H9 (cell line): ENCODE measurements around the gene VEZF1. TPM values are rescaled to one million over a fixed set of nuclear protein-coding genes. Genes with fewer than 3 reads are reported as not detected.

Source experiments
- DNase-seq: peaks from one replicate; pipeline ENCODE4 v3.0.0-alpha.2; 2017
- H2AFZ ChIP-seq: one replicate; pipeline ENCODE4 v1.6.1; 2013; ENCODE audit warnings: mild to moderate bottlenecking, low read length, control low read depth, moderate library complexity
- H2AK5ac ChIP-seq: 2 replicates; pipeline ENCODE4 v1.6.1; 2013; ENCODE audit warnings: low read length, control low read depth, mixed read lengths; ENCODE audit not compliant: insufficient read length
- H2BK120ac ChIP-seq: one replicate; pipeline ENCODE4 v1.6.1; 2013; ENCODE audit warnings: low read depth, mild to moderate bottlenecking, low read length, control low read depth, inconsistent platforms; ENCODE audit not compliant: poor library complexity, severe bottlenecking
- H2BK12ac ChIP-seq: 2 replicates; pipeline ENCODE4 v1.6.1; 2013; ENCODE audit warnings: low read length, control low read depth, mixed read lengths, low read depth; ENCODE audit not compliant: insufficient read length
- H2BK15ac ChIP-seq: 2 replicates; pipeline ENCODE4 v1.6.1; 2013; ENCODE audit warnings: low read depth, low read length, control low read depth
- H2BK20ac ChIP-seq: one replicate; pipeline ENCODE4 v1.6.1; 2013; ENCODE audit warnings: low read depth, mild to moderate bottlenecking, low read length, control low read depth, inconsistent platforms; ENCODE audit not compliant: poor library complexity, severe bottlenecking
- H2BK5ac ChIP-seq: 2 replicates; pipeline ENCODE4 v1.6.1; 2013; ENCODE audit warnings: low read length, control low read depth, mixed read lengths; ENCODE audit not compliant: insufficient read length
- H3K14ac ChIP-seq: 2 replicates; pipeline ENCODE4 v1.6.1; 2013; ENCODE audit warnings: low read length, control low read depth; ENCODE audit not compliant: insufficient read depth
- H3K18ac ChIP-seq: 2 replicates; pipeline ENCODE4 v1.6.1; 2013; ENCODE audit warnings: low read depth, mild to moderate bottlenecking, mixed read lengths, low read length, control low read depth; ENCODE audit not compliant: insufficient read length
- H3K23ac ChIP-seq: 2 replicates; pipeline ENCODE4 v1.6.1; 2013; ENCODE audit warnings: low read length, control low read depth, mixed read lengths, low read depth; ENCODE audit not compliant: insufficient read length
- H3K23me2 ChIP-seq: 2 replicates; pipeline ENCODE4 v1.6.1; 2013; ENCODE audit warnings: low read depth, mild to moderate bottlenecking, mixed read lengths, low read length, control low read depth; ENCODE audit not compliant: insufficient read length, poor library complexity, severe bottlenecking
- H3K27ac ChIP-seq: 2 replicates; pipeline ENCODE4 v1.5.1; 2013; ENCODE audit warnings: low read length, control low read depth, mixed read lengths, low read depth; ENCODE audit not compliant: insufficient read length
- H3K27me3 ChIP-seq: 2 replicates; pipeline ENCODE4 v1.6.1; 2013; ENCODE audit warnings: low read length, control low read depth, inconsistent platforms; ENCODE audit not compliant: insufficient read depth
- H3K4ac ChIP-seq: 2 replicates; pipeline ENCODE4 v1.6.1; 2013; ENCODE audit warnings: low read depth, mild to moderate bottlenecking, control low read depth, inconsistent platforms, low read length, moderate library complexity
- H3K4me1 ChIP-seq: 2 replicates; pipeline ENCODE4 v1.6.1; 2013; ENCODE audit warnings: low read length, control low read depth, inconsistent platforms; ENCODE audit not compliant: insufficient read depth
- H3K4me2 ChIP-seq: 2 replicates; pipeline ENCODE4 v1.6.1; 2013; ENCODE audit warnings: low read length, control low read depth, mixed read lengths; ENCODE audit not compliant: insufficient read length, insufficient read depth
- H3K56ac ChIP-seq: 2 replicates; pipeline ENCODE4 v1.6.1; 2013; ENCODE audit warnings: low read depth, mild to moderate bottlenecking, mixed read lengths, low read length, control low read depth; ENCODE audit not compliant: insufficient read length
- H3K79me1 ChIP-seq: 2 replicates; pipeline ENCODE4 v1.6.1; 2013; ENCODE audit warnings: low read depth, mild to moderate bottlenecking, moderate library complexity, low read length, control low read depth, inconsistent platforms; ENCODE audit not compliant: insufficient read depth, poor library complexity, severe bottlenecking
- H3K79me2 ChIP-seq: 2 replicates; pipeline ENCODE4 v1.6.1; 2013; ENCODE audit warnings: low read length, control low read depth, inconsistent platforms; ENCODE audit not compliant: insufficient read depth
- H3K9ac ChIP-seq: 2 replicates; pipeline ENCODE4 v1.6.1; 2013; ENCODE audit warnings: low read length, control low read depth, mixed read lengths; ENCODE audit not compliant: insufficient read length; ENCODE audit errors: extremely low read depth
- H3K9me3 ChIP-seq: one replicate; pipeline ENCODE4 v1.6.1; 2013; ENCODE audit warnings: low read depth, low read length, inconsistent platforms; ENCODE audit not compliant: control insufficient read depth
- H3T11ph ChIP-seq: one replicate; pipeline ENCODE4 v1.6.1; 2013; ENCODE audit warnings: mild to moderate bottlenecking, low read length, control low read depth, inconsistent platforms
- H4K20me1 ChIP-seq: one replicate; pipeline ENCODE4 v1.6.1; 2013; ENCODE audit not compliant: control insufficient read depth, insufficient read length, insufficient read depth
- H4K5ac ChIP-seq: 2 replicates; pipeline ENCODE4 v1.6.1; 2013; ENCODE audit warnings: low read depth, mild to moderate bottlenecking, mixed read lengths, low read length, control low read depth; ENCODE audit not compliant: insufficient read length
- H4K8ac ChIP-seq: replicated peaks from 2 replicates; pipeline ENCODE4 v1.6.1; 2013; ENCODE audit warnings: low read length, control low read depth, mixed read lengths, low read depth; ENCODE audit not compliant: insufficient read length
- H4K91ac ChIP-seq: 2 replicates; pipeline ENCODE4 v1.6.1; 2013; ENCODE audit warnings: low read depth, mild to moderate bottlenecking, moderate library complexity, mixed read lengths, low read length, control low read depth; ENCODE audit not compliant: insufficient read length
- H3K27ac Mint-ChIP-seq, 3 experiments: 2 replicates in 2 of 3; 3 replicates in 1 of 3; pipeline ENCODE4 v1.8.0; 2020 to 2021; ENCODE audit warnings: mixed read lengths in 3 of 3, mild to moderate bottlenecking in 1 of 3, moderate library complexity in 1 of 3
- H3K27me3 Mint-ChIP-seq: 2 replicates; pipeline ENCODE4 v1.8.0; 2021; ENCODE audit warnings: low read depth, mild to moderate bottlenecking, moderate library complexity, mixed read lengths
- H3K36me3 Mint-ChIP-seq, 3 experiments: 2 replicates in 2 of 3; 3 replicates in 1 of 3; pipeline ENCODE4 v1.8.0; 2020 to 2021; ENCODE audit warnings: low read depth in 3 of 3, mixed read lengths in 3 of 3; ENCODE audit not compliant: insufficient read depth in 1 of 3
- H3K4me1 Mint-ChIP-seq, 2 experiments: 2 replicates each; pipeline ENCODE4 v1.8.0; 2020; ENCODE audit warnings: mixed read lengths in 2 of 2
- H3K4me3 Mint-ChIP-seq, 2 experiments: 2 replicates in 1 of 2; 3 replicates in 1 of 2; pipeline ENCODE4 v1.8.0; 2020 to 2021; ENCODE audit warnings: mild to moderate bottlenecking in 2 of 2, mixed read lengths in 2 of 2, moderate library complexity in 1 of 2
- H3K9me3 Mint-ChIP-seq, 2 experiments: 2 replicates in 1 of 2; 3 replicates in 1 of 2; pipeline ENCODE4 v1.8.0; 2020; ENCODE audit warnings: mild to moderate bottlenecking in 2 of 2, mixed read lengths in 2 of 2, moderate library complexity in 1 of 2
- CTCF ChIP-seq: fragments of 200-600 bp; sonication (generic); conservative IDR thresholded peaks from 3 replicates; pipeline ENCODE4 v1.8.0; 2021; ENCODE audit warnings: antibody characterized with exemption, mild to moderate bottlenecking
- WGBS: extraction: QIAGEN DNeasy Blood & Tissue Kit; methylation state at CpG from one replicate; pipeline ENCODE4 v1.1.7; 2013; ENCODE audit warnings: missing lambda C conversion rate, low lambda C conversion rate, mixed read lengths; ENCODE audit not compliant: insufficient read length; ENCODE audit errors: extremely low coverage; 5-methylcytosine and 5-hydroxymethylcytosine counted together
- total RNA-seq: library from RNA; stranded (reverse); gene quantifications from 2 replicates; pipeline ENCODE4 v1.2.1, GENCODE V29; 2021

Gene VEZF1
- total RNA-seq, 1 experiment from 2014 or later = 58.1 TPM

- H3K27ac ChIP-seq = no peak overlapping the region
- no peak overlapping the region for H3K4ac ChIP-seq
- no peak for TF ChIP-seq CTCF
- H3T11ph ChIP-seq = no peak overlapping the region
- WGBS = no CpG with 5 or more reads among the region's 8 CpGs
- no peaks in the 10 kb centered on the region; the same call in 1 of the 2 replicates for H3K27me3 ChIP-seq
- H4K8ac ChIP-seq = no peak overlapping the region
- no peaks in the 10 kb centered on the region for H3K4me1 ChIP-seq
- H2AK5ac ChIP-seq = no peak overlapping the region
- H3K27me3 Mint-ChIP-seq = peaks cover 27% of the 10 kb centered on the region
- no peak overlapping the region for H2BK5ac ChIP-seq
- no peak overlapping the region for H4K5ac ChIP-seq
- H3K79me2 ChIP-seq = no peaks in the 10 kb centered on the region
- no peak overlapping the region for H2AFZ ChIP-seq
- H2BK120ac ChIP-seq = no peak overlapping the region
- H3K23ac ChIP-seq = no peak overlapping the region
- H3K4me1 Mint-ChIP-seq = peaks cover 4 to 11% of the 10 kb centered on the region in 2 experiments
- H3K9ac ChIP-seq = no peak overlapping the region
- no peaks in the 10 kb centered on the region for H3K9me3 ChIP-seq
- H3K36me3 Mint-ChIP-seq = no peaks in the 10 kb centered on the region
- H4K20me1 ChIP-seq = no peaks in the 10 kb centered on the region
- DNase-seq = no peak
- no peaks in the 10 kb centered on the region for H3K79me1 ChIP-seq
- no peak overlapping the region for H3K56ac ChIP-seq
- H3K18ac ChIP-seq = no peak overlapping the region
- H3K27ac Mint-ChIP-seq = no peak overlapping the region
- H3K9me3 Mint-ChIP-seq = no peaks in the 10 kb centered on the region
- no peak overlapping the region for H2BK12ac ChIP-seq
- H3K14ac ChIP-seq = no peak overlapping the region
- H4K91ac ChIP-seq = no peak overlapping the region
- H3K4me2 ChIP-seq = no peak overlapping the region
- H3K4me3 Mint-ChIP-seq = no peak overlapping the region; a peak in 1 of 5 replicates
- H2BK15ac ChIP-seq = no peak overlapping the region
- no peak overlapping the region for H2BK20ac ChIP-seq
- no peaks in the 10 kb centered on the region for H3K23me2 ChIP-seq
These were observed 25.5 kb downstream of the VEZF1 start for GRCh38 chr17:57962279-57963148.
